Measurements from ENCODE around the gene DSG1. TPM values are rescaled to one million over a fixed set of nuclear protein-coding genes. Genes with fewer than 3 reads are reported as not detected.

The DSG1 gene
- total and polyA plus RNA-seq, 2 of the 13 experiments (the other 11 are each of a cell fraction or from before 2014, with no cell fraction given), result 0.04 TPM; not detected in 1

GRCh38 chr18:31396796-31397612 is 79.0 kb downstream of the DSG1 start (continued):
- no peak for TF ChIP-seq GABPA (IDR thresholded peaks at IDR 0.05; ENCODE audit: low read depth, low read length)
- TF ChIP-seq GABPA (CRISPR knock-in tag; IDR thresholded peaks at IDR 0.05; ENCODE audit: low read depth), result peak; percentile 48
- no peak for TF ChIP-seq MAX (IDR thresholded peaks at IDR 0.05)
- TF ChIP-seq IKZF1 (IDR thresholded peaks at IDR 0.05), result no peak
- TF ChIP-seq U2AF2 (IDR thresholded peaks at IDR 0.05; ENCODE audit: low read depth, low read length), result no peak
- TF ChIP-seq GATAD2A (CRISPR knock-in tag; IDR thresholded peaks at IDR 0.05), result peak; percentile 89
- no peak for TF ChIP-seq ZNF350 (CRISPR knock-in tag; IDR thresholded peaks at IDR 0.05; ENCODE audit: borderline replicate concordance, low read depth)
- TF ChIP-seq SMC3 (IDR thresholded peaks at IDR 0.05; ENCODE audit: low read length), result no peak; the same call in 1 of the 2 replicates
- TF ChIP-seq ZNF274 (CRISPR knock-in tag; IDR thresholded peaks at IDR 0.05), result no peak
- no peak for TF ChIP-seq ZNF44 (CRISPR knock-in tag; IDR thresholded peaks at IDR 0.05)
- no peak for TF ChIP-seq ATF7 (IDR thresholded peaks at IDR 0.05)
- no peak for TF ChIP-seq ATF7 (CRISPR knock-in tag; IDR thresholded peaks at IDR 0.05)
- TF ChIP-seq TEF (CRISPR knock-in tag; IDR thresholded peaks at IDR 0.05), result no peak
- TF ChIP-seq CREBL2 (CRISPR knock-in tag; IDR thresholded peaks at IDR 0.05; ENCODE audit: borderline replicate concordance), result no peak
- TF ChIP-seq GMEB2 (CRISPR knock-in tag; IDR thresholded peaks at IDR 0.05; ENCODE audit: low read depth), result no peak
- 0 out of 2 replicates have a peak, but pooled peaks have one; percentile 19 for TF ChIP-seq RORA (CRISPR knock-in tag; IDR thresholded peaks at IDR 0.05)
- no peak for TF ChIP-seq HNRNPL (IDR thresholded peaks at IDR 0.05; ENCODE audit: low read depth, low read length)
- no peak for TF ChIP-seq MBNL3 (CRISPR knock-in tag; conservative IDR thresholded peaks at IDR 0.05)
- no peak for TF ChIP-seq ZUFSP (CRISPR knock-in tag; IDR thresholded peaks at IDR 0.05; ENCODE audit: borderline replicate concordance)
- no peak for TF ChIP-seq FOXC1 (CRISPR knock-in tag; IDR thresholded peaks at IDR 0.05; ENCODE audit: borderline replicate concordance)
- TF ChIP-seq REL (CRISPR knock-in tag; conservative IDR thresholded peaks at IDR 0.05), result no peak
- TF ChIP-seq GATAD1 (CRISPR knock-in tag; IDR thresholded peaks at IDR 0.05), result no peak
- no peak for TF ChIP-seq BCLAF1 (IDR thresholded peaks at IDR 0.05)
- TF ChIP-seq XBP1 (CRISPR knock-in tag; IDR thresholded peaks at IDR 0.05), result no peak
- no peak for TF ChIP-seq NBN (conservative IDR thresholded peaks at IDR 0.05)
